ENCODE data around the gene TRMT13.

DNA sequence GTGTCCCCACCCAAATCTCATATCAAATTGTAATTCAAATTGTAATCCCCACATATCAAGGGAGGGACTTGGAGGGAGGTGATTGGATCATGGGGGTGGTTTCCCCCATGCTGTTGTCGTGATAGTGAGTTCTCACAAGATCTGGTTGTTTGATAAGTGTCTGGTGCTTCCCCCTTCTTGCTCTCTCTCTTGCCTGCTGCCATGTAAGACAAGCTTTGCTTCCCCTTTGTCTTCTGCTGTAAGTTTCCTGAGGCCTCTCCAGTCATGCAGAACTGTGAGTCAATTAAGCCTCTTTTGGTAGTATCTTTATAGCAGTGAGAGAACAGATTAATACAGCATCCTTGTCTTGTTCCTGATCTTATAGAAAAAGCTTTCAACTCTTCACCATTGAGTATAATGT is 51.6 kb downstream of the TRMT13 start:
- TF ChIP-seq, protein P1, sequence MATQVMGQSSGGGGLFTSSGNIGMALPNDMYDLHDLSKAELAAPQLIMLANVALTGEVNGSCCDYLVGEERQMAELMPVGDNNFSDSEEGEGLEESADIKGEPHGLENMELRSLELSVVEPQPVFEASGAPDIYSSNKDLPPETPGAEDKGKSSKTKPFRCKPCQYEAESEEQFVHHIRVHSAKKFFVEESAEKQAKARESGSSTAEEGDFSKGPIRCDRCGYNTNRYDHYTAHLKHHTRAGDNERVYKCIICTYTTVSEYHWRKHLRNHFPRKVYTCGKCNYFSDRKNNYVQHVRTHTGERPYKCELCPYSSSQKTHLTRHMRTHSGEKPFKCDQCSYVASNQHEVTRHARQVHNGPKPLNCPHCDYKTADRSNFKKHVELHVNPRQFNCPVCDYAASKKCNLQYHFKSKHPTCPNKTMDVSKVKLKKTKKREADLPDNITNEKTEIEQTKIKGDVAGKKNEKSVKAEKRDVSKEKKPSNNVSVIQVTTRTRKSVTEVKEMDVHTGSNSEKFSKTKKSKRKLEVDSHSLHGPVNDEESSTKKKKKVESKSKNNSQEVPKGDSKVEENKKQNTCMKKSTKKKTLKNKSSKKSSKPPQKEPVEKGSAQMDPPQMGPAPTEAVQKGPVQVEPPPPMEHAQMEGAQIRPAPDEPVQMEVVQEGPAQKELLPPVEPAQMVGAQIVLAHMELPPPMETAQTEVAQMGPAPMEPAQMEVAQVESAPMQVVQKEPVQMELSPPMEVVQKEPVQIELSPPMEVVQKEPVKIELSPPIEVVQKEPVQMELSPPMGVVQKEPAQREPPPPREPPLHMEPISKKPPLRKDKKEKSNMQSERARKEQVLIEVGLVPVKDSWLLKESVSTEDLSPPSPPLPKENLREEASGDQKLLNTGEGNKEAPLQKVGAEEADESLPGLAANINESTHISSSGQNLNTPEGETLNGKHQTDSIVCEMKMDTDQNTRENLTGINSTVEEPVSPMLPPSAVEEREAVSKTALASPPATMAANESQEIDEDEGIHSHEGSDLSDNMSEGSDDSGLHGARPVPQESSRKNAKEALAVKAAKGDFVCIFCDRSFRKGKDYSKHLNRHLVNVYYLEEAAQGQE (IDR thresholded peaks at IDR 0.05; ENCODE audit: insufficient read depth in 1 of 2, low read depth in 2 of 2, low read length in 2 of 2): no peak
- no peak for TF ChIP-seq POLR2AphosphoS5 (IDR thresholded peaks at IDR 0.05; ENCODE audit: low read depth, low read length)
